ENCODE measurements around the gene OCEL1.

GRCh38 chr19:17242431-17243208 lies 16.6 kb downstream of the OCEL1 start:
- TF ChIP-seq CTCF (IDR thresholded peaks at IDR 0.05; ENCODE audit: low read length) (no peak), EZH2 (IDR thresholded peaks at IDR 0.05; ENCODE audit: borderline replicate concordance, low read length) (no peak)

Measured in OCI-LY1 (cell line).